Measurements from ENCODE around the gene PKP1.

- TF ChIP-seq CTCF (IDR thresholded peaks at IDR 0.05) (no peak), POLR2AphosphoS5 (IDR thresholded peaks at IDR 0.05) (no peak)
These were observed 77.8 kb downstream of the PKP1 start for GRCh38 chr1:201360901-201361651.
